HPDE6-E6E7 (cell line): Measurements from ENCODE around the gene KCNMA1.

Source experiments
- DNase-seq: peaks from one replicate; pipeline ENCODE4 v3.0.0; 2011; ENCODE audit warnings: missing footprints; ENCODE audit errors: extremely low spot score

KCNMA1 gene

GRCh38 chr10:77116904-77117303 lies 520.7 kb downstream of the KCNMA1 start:
- no peak for DNase-seq

GRCh38 chr10:77114181-77114821 lies 523.3 kb downstream of the KCNMA1 start:
- no peak for DNase-seq

GRCh38 chr10:77111611-77112550 lies 525.7 kb downstream of the KCNMA1 start:
- DNase-seq: peak; percentile 58

DNA sequence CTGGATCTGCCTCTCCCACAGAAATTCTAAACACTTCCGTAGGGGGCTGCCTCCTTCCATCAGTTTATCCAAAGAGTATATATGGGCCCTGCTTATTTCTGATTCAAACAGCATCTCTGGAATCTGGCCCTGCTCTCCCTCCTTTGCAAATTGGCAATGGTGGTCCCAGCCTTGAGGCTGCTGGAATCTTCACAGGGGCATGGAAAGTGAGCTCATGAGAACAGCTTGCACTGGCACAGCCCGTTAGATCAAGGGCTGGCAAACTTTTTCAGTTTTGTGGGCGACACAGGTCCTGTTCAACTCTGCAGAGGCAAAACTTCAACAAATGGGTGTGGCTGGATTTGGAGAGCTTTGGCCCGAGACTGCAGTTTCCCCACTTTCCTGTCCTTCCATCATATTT lies 526.9 kb downstream of the KCNMA1 start:
- no peak for DNase-seq

GRCh38 chr10:77109351-77109994 lies 528.1 kb downstream of the KCNMA1 start:
- DNase-seq: no peak

DNA sequence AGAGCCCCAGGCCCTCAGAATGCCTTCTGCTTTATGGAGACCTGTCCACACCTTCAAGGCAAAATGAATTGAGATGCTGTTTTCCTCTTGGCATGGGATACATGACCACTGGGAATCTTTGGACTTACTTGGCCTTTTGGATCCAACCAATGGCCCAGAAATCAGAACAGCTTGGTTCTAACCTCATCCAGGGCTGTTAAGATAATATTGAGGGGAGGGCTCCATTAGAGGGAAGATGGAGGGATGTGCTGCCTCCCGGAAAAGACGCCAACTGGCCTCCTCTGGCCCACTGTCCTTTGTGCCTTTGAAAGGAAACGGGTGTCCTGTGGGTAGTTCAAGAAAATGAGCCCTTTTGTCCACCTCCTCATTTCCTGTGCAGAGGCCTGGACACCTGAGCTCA lies 530.9 kb downstream of the KCNMA1 start:
- DNase-seq: no peak

DNA sequence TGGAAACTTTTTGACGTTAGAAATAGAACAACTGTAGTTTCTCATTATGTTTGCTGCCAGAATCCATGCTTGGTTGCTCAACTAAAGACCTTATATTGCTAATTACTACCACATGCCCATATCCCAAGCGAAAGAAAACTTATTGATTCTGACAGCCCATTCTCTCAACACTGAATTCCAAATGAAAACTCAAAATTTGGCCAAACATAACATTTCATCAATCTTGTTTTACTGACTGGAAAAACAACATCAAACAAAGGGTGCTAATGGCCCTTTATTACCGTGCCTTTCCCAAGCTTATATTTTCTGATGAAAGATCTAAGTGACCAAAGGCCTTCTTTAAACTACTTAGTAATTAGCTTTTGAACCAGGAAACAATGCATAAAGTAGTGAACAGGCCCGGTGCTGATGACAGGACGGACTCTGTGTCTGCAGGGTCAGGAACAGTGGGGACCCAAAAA lies 531.8 kb downstream of the KCNMA1 start:
- no peak for DNase-seq

GRCh38 chr10:77104459-77104980 lies 533.1 kb downstream of the KCNMA1 start:
- DNase-seq: no peak

GRCh38 chr10:77103213-77103612 lies 534.4 kb downstream of the KCNMA1 start:
- DNase-seq: no peak

- no peak for DNase-seq
Measured at GRCh38 chr10:77101341-77101740, 536.3 kb downstream of the KCNMA1 start.

GRCh38 chr10:77099136-77099535 lies 538.5 kb downstream of the KCNMA1 start:
- DNase-seq: no peak

DNA sequence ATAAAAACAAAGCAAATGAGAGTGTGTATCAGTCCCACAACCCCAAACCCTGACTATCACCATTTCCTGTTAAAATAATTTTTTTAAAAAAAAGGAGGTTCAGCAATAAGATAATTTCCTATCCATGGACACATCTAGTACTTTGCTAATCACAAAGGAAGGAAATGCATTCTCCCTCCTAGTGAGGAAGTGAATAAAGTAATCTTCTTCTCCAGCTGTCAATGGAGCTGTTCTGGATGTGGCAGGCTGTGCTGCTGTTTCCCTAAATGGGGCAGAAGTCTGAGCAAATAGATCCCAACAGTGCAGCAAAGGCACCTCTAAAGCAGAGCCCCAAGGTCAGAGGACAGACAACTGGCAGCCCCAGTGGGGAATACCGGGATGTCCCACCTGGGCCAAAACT lies 540.0 kb downstream of the KCNMA1 start:
- no peak for DNase-seq

DNA sequence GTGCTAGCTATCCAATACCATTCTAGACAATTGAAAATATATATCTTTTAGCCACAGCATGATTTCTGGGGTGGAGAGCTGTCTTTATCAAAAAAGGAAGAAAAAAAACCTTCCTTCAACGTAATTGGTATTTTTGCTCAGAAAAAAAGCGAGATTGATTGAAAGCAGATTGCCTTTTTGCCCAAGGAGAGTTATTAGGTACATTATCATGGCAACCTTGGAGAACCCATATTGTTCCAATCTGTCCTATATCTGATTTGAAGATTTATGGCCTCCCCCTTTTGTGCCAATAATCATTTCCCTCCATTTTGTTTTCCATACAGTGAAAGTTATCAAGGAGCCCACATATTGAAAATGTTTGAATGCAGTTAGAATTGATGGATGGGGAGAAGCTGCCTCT lies 544.5 kb downstream of the KCNMA1 start:
- DNase-seq: no peak

DNA sequence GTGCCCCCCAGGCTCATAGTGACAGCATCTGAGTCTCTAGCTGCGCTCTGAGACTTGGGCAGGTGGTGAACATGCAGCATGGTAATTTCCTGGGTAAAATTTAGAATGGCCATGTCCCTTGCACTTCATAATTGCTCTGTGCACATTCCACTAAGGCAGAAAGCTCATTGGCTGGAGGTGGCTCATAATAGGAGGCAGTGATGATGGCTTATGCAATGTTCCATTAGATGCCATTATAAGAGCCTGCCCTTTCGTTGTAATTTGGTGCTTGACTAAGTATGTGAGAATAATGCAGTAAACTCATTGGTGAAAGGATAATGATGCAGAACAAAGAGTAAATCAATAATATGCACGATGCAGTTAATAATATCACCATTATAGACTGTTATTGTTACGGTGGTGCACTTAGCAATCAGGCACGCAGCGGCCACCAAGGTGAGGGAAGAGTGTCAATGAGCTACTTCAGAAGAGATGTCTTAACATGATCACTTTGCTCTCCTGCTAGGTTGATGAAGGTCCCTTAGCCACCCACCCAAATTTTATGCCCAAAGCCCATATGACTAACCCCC lies 545.9 kb downstream of the KCNMA1 start:
- no peak for DNase-seq

- DNase-seq: no peak
Measured at GRCh38 chr10:77090381-77091356, 546.9 kb downstream of the KCNMA1 start.

- no peak for DNase-seq
Measured at GRCh38 chr10:77087366-77087765, 550.2 kb downstream of the KCNMA1 start.

- no peak for DNase-seq
Measured at GRCh38 chr10:77086081-77086480, 551.5 kb downstream of the KCNMA1 start.

- DNase-seq: no peak
Measured at GRCh38 chr10:77085344-77085743, 552.3 kb downstream of the KCNMA1 start.

- no peak for DNase-seq
Measured at GRCh38 chr10:77084431-77085144, 553.0 kb downstream of the KCNMA1 start.
